Tibial nerve (tissue), 4 donors: ENCODE data around the gene TEKT3.

ENCODE experiments used
- CTCF ChIP-seq, 5 experiments: fragments of 200-600 bp in 3 of 5; fragments of 450-650 bp in 2 of 5; sonication (generic) in 3 of 5; IDR thresholded peaks; one replicate each; pipeline ENCODE4 v1.5.1; 2016 to 2019; ENCODE audit warnings: antibody characterized with exemption in 5 of 5, mild to moderate bottlenecking in 3 of 5, moderate library complexity in 2 of 5
- EP300 ChIP-seq, 2 donors: sonication (generic); formaldehyde crosslinking; IDR thresholded peaks; one replicate each; pipeline ENCODE4 v1.6.1; 2017; ENCODE audit warnings: antibody characterized with exemption in 2 of 2, mild to moderate bottlenecking in 1 of 2

DNA sequence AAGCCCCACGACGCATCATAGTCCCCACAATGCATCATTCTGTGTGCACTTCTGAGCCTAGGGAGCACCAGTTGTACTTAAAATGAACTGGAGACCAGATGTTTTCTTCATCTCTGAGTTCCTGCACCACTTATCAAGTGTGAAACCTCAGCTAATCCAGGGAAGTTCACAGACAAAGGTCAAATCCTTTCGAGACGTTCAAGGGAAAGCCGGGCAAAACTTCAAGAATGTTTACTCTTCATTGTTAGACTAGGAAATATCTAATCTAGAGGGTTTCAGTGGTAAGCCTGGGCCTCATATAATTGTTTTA, 71.7 kb downstream of the TEKT3 start:
- no peak for TF ChIP-seq CTCF (IDR thresholded peaks at IDR 0.05)
- no peak for TF ChIP-seq EP300 (IDR thresholded peaks at IDR 0.05)
